Gastrocnemius medialis (tissue), 4 donors: ENCODE measurements around the gene TECR. TPM values are rescaled to one million over a fixed set of nuclear protein-coding genes. Genes with fewer than 3 reads are reported as not detected.

Source experiments
- ATAC-seq, 2 donors: fragments of 150-250 bp; one replicate each; pipeline ENCODE4 v1.9.1; 2016
- DNase-seq, 2 donors: peaks; one replicate each; pipeline ENCODE4 v3.0.0-alpha.2; 2019
- H3K27ac ChIP-seq, 4 donors: fragments of 200-600 bp; sonication (generic); 1 replicate in 1 of 4; 2 replicates in 3 of 4; pipeline ENCODE4 v1.5.1; 2016 to 2018; ENCODE audit warnings: mild to moderate bottlenecking in 2 of 4, moderate library complexity in 1 of 4
- H3K27me3 ChIP-seq, 3 donors: fragments of 200-600 bp; sonication (generic) in 2 of 3; 1 replicate in 1 of 3; 2 replicates in 2 of 3; pipeline versions ENCODE4 v1.5.1 to v1.6.0; 2016 to 2019; ENCODE audit warnings: mild to moderate bottlenecking in 1 of 3, moderate library complexity in 1 of 3
- H3K36me3 ChIP-seq, 2 donors: fragments of 200-600 bp; sonication (generic) in 1 of 2; one replicate each; pipeline ENCODE4 v1.5.1; 2017 to 2018
- H3K4me1 ChIP-seq, 2 donors: fragments of 200-600 bp; sonication (generic) in 1 of 2; one replicate each; pipeline ENCODE4 v1.5.1; 2016 to 2017; ENCODE audit warnings: mild to moderate bottlenecking in 2 of 2
- H3K4me3 ChIP-seq, 4 donors: fragments of 200-600 bp; sonication (generic) in 3 of 4; 1 replicate in 1 of 4; 2 replicates in 3 of 4; pipeline ENCODE4 v1.5.1; 2016 to 2019; ENCODE audit warnings: mild to moderate bottlenecking in 2 of 4
- H3K9me3 ChIP-seq, 3 donors: fragments of 200-600 bp; sonication (generic) in 2 of 3; 1 replicate in 1 of 3; 2 replicates in 2 of 3; pipeline ENCODE4 v1.5.1; 2016 to 2019
- POLR2A ChIP-seq, 2 donors: fragments of 450-650 bp; IDR thresholded peaks; one replicate each; pipeline ENCODE4 v1.6.1; 2017; ENCODE audit warnings: antibody characterized with exemption in 2 of 2, mild to moderate bottlenecking in 2 of 2, moderate library complexity in 2 of 2
- in situ Hi-C, 4 donors: fragments of 200-750 bp; cut with MboI; loops; one replicate each; pipeline versions ENCODE4 v1.15.0 to v1.8.0; 2017; ENCODE audit warnings: low sequenced_read_pairs in 4 of 4
- intact Hi-C: fragments of 100-400 bp; cut with DNase I; formaldehyde crosslinking; loops from one replicate; pipeline ENCODE4 v1.15.1; 2023; ENCODE audit warnings: low total_unique reads
- total RNA-seq, 4 donors: library from RNA; depleted of rRNA; stranded (reverse); fragments of >200 nt; gene quantifications; one replicate each; pipeline versions ENCODE4 v1.1.0 to v1.2.3, GENCODE V29; 2016
- TF ChIP-seq, protein P1 (sequence below), 5 experiments: fragments of 450-650 bp in 3 of 5; fragments of 200-600 bp in 2 of 5; sonication (generic) in 2 of 5; IDR thresholded peaks in 4 of 5; conservative IDR thresholded peaks in 1 of 5; 1 replicate in 4 of 5; 2 replicates in 1 of 5; pipeline ENCODE4 v1.5.1; 2016 to 2019; ENCODE audit warnings: antibody characterized with exemption in 5 of 5, mild to moderate bottlenecking in 3 of 5, moderate library complexity in 3 of 5

The TECR gene
- total RNA-seq, 4 donors from 2014 or later = 56.2 to 155 (median 113) TPM

DNA sequence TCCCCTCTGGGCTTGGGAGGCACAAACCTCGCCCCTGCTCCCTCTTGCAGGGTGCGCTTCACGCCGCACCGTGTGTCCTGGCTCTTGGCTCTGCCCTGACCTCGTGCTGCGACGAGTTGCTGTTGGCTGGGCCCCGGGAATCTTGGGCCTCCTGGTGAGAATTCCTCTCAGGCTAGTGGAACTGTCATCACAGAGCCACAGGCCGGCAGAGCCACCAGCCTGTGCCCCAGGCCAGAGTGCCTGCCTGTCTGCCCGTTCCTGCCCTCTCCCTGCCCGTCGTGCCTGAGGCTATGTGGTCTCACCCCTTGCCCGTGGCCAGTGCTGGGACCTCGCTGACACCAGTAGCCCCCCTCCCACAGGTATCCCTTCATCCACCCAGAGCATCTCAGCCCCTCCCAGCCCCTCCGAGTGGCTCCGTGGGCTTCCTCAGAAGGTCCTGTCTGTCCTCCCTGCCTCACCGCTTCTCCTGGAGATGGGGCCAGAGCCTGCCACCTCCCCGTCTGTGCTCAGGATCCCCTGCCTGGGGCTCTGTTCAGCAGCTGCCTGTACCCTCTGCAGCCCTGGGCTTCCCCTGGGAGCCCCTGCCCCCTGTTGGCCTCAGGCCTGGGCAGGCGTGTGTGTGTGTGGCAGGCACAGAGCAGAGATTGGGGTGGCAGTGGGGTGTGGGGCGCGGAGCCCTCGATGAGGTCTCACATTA is 29.1 kb downstream of the TECR start:
- peak overlapping the region in 1 of 4 donors; percentile 44 for H3K4me3 ChIP-seq
- H3K9me3 ChIP-seq = no peaks in the 10 kb centered on the region
- TF ChIP-seq, protein P1, sequence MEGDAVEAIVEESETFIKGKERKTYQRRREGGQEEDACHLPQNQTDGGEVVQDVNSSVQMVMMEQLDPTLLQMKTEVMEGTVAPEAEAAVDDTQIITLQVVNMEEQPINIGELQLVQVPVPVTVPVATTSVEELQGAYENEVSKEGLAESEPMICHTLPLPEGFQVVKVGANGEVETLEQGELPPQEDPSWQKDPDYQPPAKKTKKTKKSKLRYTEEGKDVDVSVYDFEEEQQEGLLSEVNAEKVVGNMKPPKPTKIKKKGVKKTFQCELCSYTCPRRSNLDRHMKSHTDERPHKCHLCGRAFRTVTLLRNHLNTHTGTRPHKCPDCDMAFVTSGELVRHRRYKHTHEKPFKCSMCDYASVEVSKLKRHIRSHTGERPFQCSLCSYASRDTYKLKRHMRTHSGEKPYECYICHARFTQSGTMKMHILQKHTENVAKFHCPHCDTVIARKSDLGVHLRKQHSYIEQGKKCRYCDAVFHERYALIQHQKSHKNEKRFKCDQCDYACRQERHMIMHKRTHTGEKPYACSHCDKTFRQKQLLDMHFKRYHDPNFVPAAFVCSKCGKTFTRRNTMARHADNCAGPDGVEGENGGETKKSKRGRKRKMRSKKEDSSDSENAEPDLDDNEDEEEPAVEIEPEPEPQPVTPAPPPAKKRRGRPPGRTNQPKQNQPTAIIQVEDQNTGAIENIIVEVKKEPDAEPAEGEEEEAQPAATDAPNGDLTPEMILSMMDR (IDR thresholded peaks at IDR 0.05 in 4 of 5, conservative IDR thresholded peaks at IDR 0.05 in 1 of 5) = no peak
- no peak for TF ChIP-seq POLR2A (IDR thresholded peaks at IDR 0.05)
- no peaks in the 10 kb centered on the region for H3K27me3 ChIP-seq
- intact Hi-C loops = loop anchor here (1.0 to 2.0 kb wide), 2 partner anchors 26 to 40 kb away; partner anchors contain the start of gene DNAJB1
- H3K36me3 ChIP-seq = no peaks in the 10 kb centered on the region
- DNase-seq (peak in 1 of 2 donors; percentile 71), ATAC-seq (peak in 1 of 2 donors; percentile 13)
- peaks cover 77 to 91% of the 10 kb centered on the region in 2 donors for H3K4me1 ChIP-seq
- in situ Hi-C loops = no loop called here
- H3K27ac ChIP-seq = peak overlapping the region; percentile 98 to 100 (median 99)

DNA sequence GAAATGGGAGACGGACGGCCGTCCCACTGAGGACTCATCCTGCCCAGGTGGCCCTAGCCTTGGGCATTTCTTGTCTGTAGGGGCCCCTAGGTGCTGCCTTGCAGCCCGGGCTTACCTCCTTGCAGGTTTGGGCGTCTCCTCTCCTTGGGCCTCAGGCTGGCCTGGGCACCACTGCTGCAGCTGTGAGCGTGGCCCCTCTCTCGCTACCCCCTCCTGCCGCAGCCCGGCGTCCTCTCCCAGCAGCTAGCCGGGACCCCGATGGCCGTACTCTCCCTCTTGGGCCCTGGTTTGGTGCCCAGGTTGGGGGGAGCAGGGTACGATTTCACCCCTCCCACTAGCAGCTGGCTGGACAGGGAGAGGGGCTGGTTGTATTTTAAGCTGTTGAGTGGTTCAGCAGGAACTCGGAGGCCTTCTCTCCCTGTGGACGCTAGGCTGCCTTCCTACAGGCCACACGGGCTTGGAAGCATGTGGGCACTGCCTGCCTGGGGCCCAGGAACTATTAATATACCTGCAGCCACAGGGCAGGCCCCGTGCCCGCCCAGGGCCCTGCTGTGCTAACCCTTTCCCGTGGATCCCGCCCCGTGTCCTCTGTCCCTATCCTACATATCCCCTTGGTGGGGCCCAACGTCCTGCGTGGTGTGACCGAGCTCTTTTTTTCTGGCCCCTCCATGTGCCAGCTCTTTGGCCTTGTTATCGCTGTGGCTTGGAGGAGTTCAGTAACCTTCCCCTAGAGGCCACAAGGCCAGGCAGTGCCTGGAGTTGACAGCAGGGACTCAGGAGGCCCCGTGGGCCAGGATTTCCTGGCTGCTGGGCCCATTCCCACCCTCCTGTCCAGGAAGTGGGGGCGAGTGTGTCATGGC is 30.8 kb downstream of the TECR start:
- Histone ChIP-seq H3K4me1 (peaks cover 69 to 82% of the 10 kb centered on the region in 2 donors), H3K9me3 (no peaks in the 10 kb centered on the region), H3K36me3 (peaks cover 0 to 3% of the 10 kb centered on the region in 2 donors), H3K4me3 (peak overlapping the region; percentile 19 to 48 (median 46)), H3K27me3 (no peaks in the 10 kb centered on the region), H3K27ac (peak overlapping the region; percentile 98 to 100 (median 99))
- peak; percentile 79 to 85 for DNase-seq
- intact Hi-C loops = loop anchor here (2.0 to 10.0 kb wide), 9 partner anchors 27 to 1785 kb away; partner anchors contain the start of genes GIPC1, HOOK2, IER2 and PKN1
- TF ChIP-seq, protein P1 (IDR thresholded peaks at IDR 0.05 in 4 of 5, conservative IDR thresholded peaks at IDR 0.05 in 1 of 5) = no peak
- peak; percentile 56 to 74 for TF ChIP-seq POLR2A (IDR thresholded peaks at IDR 0.05)
- ATAC-seq = peak; percentile 31 to 61
- in situ Hi-C loops = loop anchor here in 1 of 4 donors (10.0 kb wide), 1 partner anchor 45 kb away; the partner anchor contains the start of gene DNAJB1

DNA sequence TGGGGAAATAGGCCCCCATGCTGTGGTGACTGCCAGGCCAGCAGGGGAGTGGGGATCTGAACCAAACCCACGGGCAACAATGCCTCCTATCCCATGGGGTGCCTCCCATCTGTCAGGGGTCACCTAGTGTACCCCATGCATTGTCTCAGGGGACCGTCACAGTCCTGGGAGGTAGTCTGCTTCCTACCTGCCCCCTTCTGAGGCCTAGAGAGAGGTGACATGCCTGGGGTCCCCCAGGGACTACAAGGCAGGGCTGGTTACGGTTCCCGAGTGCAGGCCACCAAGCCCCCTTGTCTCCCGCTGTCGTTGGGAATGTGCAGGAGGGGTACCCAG is 31.3 kb downstream of the TECR start:
- no peak for TF ChIP-seq POLR2A (IDR thresholded peaks at IDR 0.05)
- TF ChIP-seq, protein P1 (IDR thresholded peaks at IDR 0.05 in 4 of 5, conservative IDR thresholded peaks at IDR 0.05 in 1 of 5) = no peak
- H3K4me1 ChIP-seq = peaks cover 69 to 79% of the 10 kb centered on the region in 2 donors

DNA sequence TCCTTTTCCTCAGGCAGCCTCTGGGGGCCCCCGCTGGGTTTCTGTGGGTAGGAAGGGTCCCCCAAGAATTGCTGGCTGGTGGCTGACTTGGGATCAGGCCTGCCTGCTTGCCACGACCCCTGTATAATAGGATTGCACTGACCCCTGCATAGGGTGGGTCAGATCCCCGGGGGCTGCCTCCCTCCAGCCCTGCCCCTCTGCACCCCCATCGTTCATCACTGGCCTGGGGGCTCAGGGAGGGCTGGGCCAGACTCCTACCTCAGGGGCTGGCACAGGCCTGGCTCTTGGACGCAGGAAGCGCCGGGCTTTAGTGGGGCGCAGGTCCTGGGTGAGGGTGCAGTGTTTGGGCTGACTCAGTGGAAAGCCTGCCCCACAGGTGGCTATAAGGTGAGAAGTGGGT is 31.9 kb downstream of the TECR start:
- intact Hi-C loops = loop anchor here (5.0 to 10.0 kb wide), 8 partner anchors 64 to 1786 kb away; partner anchors contain the start of genes GIPC1, HOOK2, IER2 and PKN1
- peaks cover 0 to 12% of the 10 kb centered on the region in 2 donors for H3K36me3 ChIP-seq
- peak overlapping the region; percentile 98 to 100 (median 99) for H3K27ac ChIP-seq
- peak overlapping the region in 3 of 4 donors; percentile 37 to 50 (median 48) for H3K4me3 ChIP-seq
- ATAC-seq = no peak
- no peaks in the 10 kb centered on the region for H3K9me3 ChIP-seq
- TF ChIP-seq POLR2A (IDR thresholded peaks at IDR 0.05) = no peak
- TF ChIP-seq, protein P1 (IDR thresholded peaks at IDR 0.05 in 4 of 5, conservative IDR thresholded peaks at IDR 0.05 in 1 of 5) = no peak
- in situ Hi-C loops = loop anchor here in 1 of 4 donors (10.0 kb wide), 1 partner anchor 46 kb away; the partner anchor contains the start of gene DNAJB1
- peaks cover 66 to 76% of the 10 kb centered on the region in 2 donors for H3K4me1 ChIP-seq
- no peak for DNase-seq
- H3K27me3 ChIP-seq = no peaks in the 10 kb centered on the region

More for the DNA sequence above, 31.3 kb downstream of the TECR start:
- intact Hi-C loops (loop anchor here (5.0 to 10.0 kb wide), 8 partner anchors 63 to 1786 kb away; partner anchors contain the start of genes GIPC1, HOOK2, IER2 and PKN1), in situ Hi-C loops (loop anchor here in 1 of 4 donors (10.0 kb wide), 1 partner anchor 46 kb away; the partner anchor contains the start of gene DNAJB1)
- no peak for ATAC-seq
- Histone ChIP-seq H3K27ac (peak overlapping the region; percentile 98 to 100 (median 99)), H3K36me3 (peaks cover 0 to 7% of the 10 kb centered on the region in 2 donors), H3K27me3 (no peaks in the 10 kb centered on the region), H3K4me3 (peak overlapping the region in 3 of 4 donors; percentile 44 to 48 (median 48)), H3K9me3 (no peaks in the 10 kb centered on the region)
- DNase-seq = no peak
